ENCODE results near the gene EPHA10.

EPHA10 gene

DNA sequence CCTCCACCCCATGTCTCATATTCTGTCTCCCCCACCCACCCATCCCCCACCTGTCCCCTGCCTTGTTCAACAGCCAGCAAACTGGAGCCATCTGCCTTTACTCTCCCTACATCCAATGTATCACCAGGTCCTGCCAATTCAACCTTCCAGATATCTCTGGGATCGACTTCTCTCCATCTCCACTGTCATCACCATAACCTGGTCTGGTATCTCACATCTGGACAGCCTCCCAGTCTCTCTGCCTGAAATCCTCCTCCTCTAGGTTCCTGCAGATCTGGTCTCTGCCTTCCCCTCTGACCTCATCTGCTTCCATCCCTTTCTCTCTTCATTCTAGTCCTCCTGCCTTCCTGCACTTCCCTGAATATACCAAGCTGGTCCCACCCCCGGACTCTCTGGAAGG lies 94.8 kb downstream of the EPHA10 start:
- no peak for DNase-seq

DNA sequence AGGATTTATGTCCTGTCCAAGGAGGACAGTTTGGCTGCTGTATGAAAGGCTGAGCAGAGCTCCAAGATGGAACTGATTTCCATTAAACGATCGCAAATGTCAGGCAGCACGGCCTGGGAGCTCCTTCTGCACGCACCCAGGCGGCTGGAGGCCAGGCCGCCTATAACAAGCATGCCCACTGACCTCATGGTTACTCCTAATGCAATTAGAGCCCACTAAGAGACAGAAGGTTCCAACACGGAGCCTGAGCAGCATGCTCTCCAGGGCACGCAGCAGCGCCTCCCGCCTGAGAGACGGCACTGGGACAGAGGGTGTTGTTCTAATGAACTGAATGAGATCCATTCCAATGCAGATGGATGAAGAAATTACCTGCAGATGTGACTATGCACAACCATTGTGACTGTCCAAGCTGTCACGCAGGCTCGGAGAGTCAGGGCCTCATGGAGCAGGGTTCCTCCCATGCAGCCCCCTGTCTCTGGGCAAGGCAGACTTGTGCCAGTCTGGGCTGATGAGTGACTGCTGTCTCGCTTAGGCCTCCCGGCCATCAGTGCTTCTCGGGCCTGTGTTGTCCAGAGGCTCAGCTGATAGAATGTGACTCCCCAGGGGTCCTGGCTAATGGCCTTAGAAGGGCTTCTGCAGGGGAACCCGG lies 97.8 kb downstream of the EPHA10 start:
- no peak for DNase-seq

DNA sequence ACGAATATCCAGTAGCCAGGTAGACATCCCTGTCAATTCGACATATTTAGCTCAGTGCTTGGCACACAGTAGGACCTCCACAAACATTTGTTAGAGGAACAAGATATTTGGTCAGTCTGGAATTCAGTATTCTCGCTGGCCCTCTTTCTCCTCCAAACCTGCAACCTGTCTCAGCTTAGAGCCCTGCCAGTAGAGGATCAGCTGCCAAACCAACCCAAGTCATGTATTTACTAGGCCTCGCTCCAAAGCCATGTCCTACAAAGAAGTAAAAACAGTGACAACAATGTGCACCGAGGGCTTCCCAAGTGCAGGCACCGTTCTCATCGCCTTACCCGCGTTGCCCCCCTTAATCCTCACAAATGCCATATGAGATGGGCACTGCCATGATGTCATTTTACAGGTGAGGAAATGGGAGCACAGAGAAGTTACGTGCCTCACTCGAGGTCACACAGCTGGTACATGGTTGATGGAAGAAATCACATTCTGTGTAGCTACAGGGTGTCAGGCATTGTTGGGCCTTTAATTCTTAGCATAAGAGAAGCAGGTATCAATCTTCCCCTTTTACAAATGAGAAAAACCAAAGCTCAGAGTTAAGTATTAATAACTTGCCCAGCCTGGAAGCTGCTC lies 98.6 kb downstream of the EPHA10 start:
- no peak for DNase-seq
